GM19023 (cell line): ENCODE data around the gene ZDHHC19.
"Not testable (repeated sequence)": the region's sequence is repeated elsewhere in the genome, so short reads cannot be mapped to it uniquely, and the experiment has no call there.

Source experiments
- ATAC-seq: cut with Tn5 transposase; IDR thresholded peaks from one replicate; pipeline ENCODE4 v1.9.1; 2021; ENCODE audit warnings: mild to moderate bottlenecking, moderate library complexity; ENCODE audit not compliant: unreplicated experiment

ZDHHC19 gene

DNA sequence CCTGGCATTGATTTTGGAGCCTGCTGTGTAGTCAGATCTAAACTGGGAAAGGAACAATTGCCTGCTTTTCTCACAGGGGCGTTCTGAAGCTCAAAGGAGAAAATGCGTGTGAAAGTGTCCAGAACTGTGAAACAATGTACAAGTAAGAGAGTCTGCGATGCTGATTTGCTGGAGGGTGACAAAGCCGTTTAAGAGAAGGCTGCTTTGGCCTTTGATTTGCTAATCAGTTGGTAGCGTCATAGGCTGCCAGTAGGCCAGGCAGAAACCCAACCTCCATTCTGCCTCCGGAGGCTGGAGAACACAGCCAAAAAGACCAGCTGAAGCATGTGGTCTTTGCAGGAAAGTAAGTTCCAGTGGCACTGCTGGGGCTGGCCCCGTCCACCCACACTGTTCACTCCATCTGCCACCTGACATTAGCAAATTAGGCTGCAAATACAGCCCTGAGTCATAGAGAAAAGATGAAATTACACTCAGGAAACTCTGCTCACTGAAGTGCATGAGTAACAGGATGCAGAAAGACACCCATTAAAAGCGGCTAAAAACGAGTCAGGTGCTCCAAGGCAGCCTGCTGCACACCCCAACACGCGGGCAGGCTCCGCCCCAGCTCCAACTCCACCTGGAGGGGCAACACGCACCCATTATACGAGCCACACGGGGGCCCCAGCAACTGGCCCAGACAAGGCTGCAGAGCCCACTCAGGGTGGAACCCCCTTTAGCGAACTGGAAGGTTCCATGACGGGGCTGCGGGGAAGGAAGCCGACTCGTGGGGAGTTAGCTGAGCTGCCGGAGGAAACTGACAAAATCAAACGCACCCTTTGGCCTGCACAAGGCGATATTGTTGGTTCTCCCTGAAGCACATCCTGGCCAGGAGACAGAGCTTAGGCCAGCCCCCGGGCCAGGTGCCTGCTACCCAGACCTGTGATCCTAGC is 31.6 kb downstream of the ZDHHC19 start:
- ATAC-seq: peak; percentile 66

DNA sequence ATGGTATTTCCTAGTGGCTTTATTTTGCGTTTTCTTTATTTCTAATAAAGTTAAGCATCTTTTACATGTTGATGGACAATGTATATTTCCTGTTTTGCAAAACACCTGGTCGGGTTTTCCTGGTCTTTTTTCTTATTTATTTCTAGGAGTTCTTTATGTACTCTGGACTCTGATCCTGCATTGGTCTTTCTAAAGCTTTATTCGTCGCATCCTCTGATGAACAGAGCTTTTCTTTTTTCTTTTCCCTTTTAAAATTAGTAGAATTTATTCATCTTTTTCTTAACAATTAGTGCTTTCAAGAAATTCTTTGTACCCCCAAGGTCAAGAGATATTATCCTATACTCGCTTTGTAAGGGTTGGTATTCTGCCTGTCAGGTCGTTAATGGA is 32.2 kb downstream of the ZDHHC19 start:
- no peak for ATAC-seq

DNA sequence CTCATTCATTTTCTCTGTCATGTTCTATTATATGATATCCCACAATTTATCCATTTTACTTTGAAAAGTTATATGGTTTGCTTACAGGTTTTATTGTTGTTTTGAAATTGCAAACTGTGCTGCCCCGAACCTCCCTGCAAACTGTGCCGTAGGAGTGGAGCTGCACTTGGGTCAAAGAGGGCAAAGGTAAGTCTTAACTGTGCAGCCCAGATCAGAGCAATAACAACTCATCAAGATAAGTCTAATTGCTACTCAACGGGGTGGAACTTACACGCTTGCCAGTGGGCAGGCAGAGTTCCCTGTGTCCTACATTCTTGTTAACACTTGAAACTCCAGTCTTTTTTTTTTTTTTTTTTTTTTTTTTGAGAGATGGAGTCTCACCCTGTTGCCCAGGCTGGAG is 33.2 kb downstream of the ZDHHC19 start:
- ATAC-seq: no peak

DNA sequence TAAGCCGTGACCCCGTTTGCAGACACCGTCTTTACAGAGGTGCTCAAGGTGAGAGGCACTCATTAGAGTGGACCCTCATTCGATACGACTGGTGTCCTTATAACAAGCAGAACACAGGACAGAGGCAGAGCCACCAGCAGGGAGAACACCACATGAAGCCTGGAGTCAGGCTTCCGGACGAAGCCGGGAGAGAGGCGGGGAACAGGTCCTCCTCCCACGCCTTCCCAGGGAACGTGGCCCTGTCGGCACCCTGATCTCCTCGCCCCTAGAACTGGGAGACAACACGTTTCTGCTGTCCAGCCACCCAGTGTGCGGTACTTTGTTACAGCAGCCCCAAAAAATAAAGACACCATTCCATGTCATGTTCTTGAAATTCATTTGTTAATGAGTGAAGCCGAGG is 33.6 kb downstream of the ZDHHC19 start:
- ATAC-seq: no peak

DNA sequence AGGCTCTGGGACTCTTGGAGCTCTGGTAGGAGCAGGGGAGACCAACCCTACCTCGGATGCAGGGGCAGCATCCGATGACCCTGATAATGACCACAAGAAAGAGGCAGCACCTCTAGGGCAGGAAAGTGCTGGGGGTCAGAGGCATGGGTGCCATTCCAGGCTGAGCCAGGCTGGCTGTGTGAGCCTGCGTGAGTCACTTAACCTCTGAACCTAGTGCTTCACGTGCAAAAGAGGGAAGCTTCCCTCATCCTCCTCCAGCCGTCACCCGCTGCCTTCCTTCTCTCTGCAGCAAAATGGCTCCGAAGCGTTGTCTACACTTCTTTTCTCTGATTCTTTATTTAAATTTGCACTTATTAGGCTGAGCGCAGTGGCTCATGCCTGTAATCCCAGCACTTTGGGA is 35.5 kb downstream of the ZDHHC19 start:
- ATAC-seq: no peak

DNA sequence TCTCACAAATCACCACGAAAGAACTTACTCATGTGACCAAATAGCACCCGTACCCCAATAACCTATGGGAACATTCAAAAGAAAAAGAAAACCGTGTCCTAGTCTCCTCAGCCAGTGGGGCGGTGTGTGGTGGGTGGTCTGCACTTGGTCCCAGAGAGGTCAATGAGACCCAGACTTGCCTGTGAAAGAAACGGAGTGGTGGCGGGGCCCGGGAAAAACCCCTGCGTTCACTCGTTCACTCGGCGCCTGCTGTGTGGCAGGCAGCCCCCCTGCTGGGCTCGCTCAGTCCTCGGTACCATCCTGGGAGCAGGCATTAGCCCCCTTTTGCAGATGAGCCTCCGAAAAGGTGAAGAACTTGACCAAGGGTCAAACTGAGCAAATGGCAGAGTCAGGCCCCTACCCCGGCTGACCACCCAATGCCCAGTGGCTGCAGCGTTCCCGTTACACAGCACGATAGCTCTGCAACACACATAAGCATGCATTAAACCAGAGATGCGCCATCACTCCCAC is 36.0 kb downstream of the ZDHHC19 start:
- no peak for ATAC-seq

DNA sequence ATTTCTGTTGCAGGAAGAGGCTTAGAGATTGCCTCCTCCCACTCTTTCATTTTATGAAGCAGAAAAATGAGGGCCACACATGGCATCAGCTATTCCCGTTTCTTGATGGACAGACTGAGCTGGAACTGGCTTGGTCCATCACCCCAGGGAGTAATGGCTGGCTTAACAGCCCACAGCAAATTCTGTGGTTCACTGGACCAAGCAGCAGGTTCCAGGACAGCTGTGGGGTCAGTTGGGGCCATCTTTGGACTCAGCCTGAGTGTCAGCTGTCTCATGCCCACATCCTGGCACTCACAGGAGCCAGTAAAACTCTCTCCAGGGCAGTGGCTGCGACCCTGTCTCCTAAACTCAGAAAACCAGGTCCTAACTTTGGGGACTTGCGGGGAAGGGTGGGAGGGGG is 36.5 kb downstream of the ZDHHC19 start:
- ATAC-seq: no peak

DNA sequence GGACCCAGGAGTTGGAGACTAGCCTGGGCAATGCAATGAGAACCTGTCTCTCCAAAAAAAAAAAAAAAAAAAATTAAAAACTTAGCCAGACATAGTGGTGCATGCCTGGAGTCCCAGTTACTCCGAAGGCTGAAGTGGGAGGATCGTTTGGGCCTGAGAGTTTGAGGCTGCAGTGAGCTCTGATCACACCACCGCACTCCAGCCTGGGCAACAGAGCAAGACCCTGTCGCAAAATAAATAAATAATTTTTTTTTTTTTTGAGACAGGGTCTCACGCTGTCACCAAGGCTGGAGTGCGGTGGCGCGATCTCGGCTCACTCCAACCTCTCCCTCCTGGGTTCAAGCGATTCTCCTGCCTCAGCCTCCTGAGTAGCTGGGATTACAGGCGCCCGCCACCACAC is 40.9 kb downstream of the ZDHHC19 start:
- not testable (repeated sequence) for ATAC-seq

DNA sequence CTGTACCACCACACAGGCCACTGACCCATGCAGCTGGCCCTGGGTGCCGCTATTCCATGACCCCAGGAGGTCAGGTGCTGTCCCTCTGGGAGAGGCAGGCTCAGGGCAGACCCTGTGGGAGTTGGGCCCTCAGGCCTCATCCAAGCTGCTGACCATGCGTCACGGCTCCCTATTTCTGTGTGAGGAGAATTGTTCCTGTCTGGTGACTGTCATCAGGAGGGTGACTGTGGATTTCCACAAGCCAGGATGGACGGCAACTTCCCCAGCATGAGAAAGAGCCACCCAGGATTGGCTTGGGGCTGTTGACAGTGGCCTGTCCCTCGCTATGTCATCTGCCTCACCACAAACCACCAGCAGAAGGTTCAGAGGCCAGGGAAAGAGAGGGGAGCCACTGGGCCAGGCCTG is 41.4 kb downstream of the ZDHHC19 start:
- ATAC-seq: no peak

DNA sequence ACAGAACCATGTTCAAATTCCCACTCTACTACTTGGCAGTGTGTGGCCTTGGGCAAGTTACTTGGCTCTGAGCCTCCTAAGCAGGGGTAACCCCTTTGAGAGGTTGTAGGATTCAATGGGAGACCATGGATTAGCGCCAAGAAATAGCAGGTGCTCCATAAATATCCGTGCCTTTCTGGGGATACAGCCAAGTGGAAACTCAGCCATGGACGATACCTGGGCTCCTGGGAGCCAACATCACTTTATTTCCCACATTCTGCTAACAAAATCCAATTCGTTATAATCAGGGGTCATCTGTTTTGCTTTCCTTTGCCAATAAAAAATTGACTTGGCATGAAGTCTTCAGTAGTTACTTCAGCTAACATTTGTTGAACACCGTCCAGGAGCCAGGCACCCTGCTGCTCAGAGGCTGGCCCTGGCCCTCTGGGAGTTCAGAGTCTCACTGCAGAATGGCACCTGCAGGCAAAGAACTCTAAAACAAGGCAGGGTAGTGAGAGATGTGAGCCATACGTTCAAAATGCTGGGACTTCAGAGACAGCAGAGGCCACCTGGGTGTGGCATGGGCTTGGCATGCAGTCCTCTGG is 42.3 kb downstream of the ZDHHC19 start:
- ATAC-seq: no peak

DNA sequence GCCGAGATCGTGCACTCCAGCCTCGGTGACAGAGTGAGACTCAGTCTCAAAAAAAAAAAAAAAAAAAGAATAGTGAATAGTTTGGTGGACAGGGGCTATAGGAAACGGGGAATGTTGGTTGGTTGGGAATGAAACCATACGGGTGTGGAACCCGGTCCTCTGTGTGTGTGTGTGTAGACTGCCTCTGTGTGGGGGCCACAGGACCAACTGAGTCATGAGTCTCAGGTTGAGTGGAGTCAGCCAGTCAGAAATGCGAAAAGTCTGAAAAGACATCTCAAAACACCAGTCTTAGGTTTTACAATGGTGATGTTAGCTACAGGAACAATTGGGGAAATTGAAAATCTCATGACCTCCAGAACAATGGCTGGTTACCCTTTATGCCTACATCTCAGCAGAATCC is 44.5 kb downstream of the ZDHHC19 start:
- no peak for ATAC-seq

DNA sequence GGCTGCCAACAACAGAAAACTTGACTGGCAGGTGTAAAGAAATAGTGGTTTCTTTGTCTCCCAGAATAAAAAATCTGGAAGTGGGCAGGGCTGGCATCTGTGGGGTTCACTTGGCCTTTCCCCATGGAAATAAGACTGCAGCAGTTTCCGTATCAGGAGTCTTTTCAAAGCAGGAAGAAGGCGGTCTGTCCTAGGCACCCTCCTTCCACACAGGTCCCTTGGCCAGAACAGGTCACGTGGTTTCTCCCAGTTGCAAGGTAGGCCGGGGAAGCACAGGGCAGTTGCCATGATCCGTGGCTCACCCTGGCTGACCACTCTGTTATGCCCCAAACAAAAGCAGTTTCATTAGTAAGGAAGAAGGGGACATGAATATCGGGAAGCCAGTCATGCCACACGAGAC is 45.4 kb downstream of the ZDHHC19 start:
- no peak for ATAC-seq

DNA sequence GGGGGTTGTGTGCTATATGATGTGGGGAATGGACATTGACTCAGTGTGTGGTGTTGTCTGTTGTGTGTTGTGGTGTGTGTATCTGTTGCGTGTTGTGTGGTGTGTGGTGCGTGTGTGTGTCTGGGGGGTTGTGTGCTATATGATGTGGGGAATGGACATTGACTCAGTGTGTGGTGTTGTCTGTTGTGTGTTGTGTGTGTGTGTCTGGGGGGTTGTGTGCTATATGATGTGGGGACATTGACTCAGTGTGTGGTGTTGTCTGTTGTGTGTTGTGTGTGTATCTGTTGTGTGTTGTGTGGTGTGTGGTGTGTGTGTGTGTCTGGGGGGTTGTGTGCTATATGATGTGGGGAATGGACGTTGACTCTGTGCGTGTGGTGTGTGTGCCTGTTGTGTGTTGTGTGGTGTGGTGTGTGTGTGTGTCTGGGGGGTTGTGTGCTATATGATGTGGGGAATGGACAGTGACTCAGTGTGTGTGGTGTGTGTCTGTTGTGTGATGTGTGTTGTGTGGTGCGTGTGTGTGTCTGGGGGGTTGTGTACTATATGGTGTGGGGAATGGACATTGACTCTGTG is 46.1 kb downstream of the ZDHHC19 start:
- not testable (repeated sequence) for ATAC-seq

DNA sequence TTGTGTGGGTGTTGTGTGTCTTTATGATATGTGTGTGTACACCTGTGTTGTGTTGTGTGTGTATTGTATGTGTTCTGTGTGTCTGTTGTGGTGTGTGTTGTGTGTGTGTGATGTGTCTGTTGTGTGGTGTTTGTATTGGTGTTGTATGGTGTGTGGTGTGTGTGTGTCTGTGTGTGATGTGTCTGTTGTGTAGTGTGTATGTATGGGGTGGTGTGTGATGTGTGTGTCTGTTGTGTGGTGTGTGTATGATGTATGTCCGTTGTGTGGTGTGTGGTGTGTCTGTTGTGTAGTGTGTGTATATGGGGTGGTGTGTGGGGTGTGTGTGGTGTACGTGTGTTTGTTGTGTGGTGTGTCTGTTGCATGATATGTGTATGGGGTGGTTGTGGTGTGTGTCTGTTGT is 46.6 kb downstream of the ZDHHC19 start:
- ATAC-seq: no peak

DNA sequence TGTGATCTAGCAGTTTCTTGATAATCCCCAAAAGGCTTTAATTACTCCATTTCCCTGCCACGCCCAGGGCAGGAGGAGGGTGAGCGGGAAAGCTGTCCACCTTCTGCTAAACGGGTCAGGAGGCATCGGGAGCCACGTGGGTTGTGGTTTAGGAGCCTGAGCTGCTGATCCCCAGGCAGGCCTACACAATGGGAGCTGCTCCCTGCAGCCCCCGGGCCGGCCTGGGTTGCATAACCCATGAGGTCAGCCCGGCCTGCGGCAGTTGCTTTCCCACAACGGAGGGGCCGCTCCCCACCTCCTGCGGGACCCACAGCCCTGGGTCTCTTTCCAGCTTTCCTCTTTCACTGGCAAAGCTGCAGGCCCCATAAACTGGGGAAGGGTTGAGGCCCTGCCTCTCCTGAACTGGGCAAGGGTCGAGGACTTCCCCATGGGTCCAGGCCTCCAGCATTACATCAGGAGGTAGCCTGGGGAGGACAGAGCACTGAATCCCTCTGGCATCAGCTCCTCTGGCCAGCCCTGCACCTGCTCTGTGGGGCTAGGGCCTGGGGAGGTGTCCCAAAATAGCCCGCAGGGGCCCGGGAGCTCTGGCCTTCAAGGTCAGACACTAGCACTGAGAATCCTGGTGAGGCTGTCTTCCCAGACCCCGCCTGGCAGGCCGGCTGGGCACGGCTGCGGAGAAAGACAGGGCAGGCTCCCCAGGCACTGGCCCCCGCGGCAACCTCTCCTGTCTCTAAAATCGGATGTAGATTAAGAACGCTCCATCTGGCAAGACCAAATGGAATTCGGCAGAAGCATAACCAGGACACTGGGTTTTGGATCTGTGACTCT is 47.3 kb downstream of the ZDHHC19 start:
- no peak for ATAC-seq

DNA sequence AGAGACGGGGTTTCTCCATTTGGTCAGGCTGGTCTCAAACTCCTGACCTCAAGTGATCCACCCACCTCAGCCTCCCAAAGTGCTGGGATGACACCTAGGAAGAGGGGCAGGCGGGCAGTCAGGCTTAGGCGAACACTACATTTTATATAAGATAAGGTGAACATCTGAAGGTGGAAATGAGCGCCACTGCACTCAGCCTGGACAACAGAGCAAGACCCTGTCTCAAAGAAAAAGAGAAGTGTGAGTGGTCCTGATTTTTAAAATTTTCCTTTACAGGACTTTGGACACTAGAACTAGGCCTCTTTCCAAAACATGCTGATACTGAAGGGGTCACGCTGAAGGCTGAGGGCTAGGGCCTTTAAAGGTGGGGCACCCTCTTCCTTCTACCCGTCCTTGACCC is 48.0 kb downstream of the ZDHHC19 start:
- no peak for ATAC-seq

DNA sequence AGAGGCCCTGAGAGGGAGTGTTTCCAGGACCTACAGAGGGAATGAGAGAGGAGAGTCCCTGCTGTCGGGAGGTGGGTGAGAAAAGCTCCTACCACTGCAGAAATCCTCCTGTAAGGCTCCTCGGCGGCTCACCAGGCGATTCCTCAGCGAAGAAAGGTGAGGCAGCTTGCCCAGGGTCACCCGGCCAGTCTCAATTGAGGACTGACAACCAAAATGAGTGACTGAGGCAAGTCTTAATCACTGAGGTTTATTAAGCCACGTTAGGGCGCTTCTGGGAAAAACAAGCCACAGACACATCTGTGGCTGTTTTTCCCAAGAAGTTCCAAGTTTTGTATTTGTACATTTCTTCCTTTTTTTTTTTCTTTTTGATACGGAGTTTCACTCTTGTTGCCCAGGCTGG is 48.5 kb downstream of the ZDHHC19 start:
- no peak for ATAC-seq

DNA sequence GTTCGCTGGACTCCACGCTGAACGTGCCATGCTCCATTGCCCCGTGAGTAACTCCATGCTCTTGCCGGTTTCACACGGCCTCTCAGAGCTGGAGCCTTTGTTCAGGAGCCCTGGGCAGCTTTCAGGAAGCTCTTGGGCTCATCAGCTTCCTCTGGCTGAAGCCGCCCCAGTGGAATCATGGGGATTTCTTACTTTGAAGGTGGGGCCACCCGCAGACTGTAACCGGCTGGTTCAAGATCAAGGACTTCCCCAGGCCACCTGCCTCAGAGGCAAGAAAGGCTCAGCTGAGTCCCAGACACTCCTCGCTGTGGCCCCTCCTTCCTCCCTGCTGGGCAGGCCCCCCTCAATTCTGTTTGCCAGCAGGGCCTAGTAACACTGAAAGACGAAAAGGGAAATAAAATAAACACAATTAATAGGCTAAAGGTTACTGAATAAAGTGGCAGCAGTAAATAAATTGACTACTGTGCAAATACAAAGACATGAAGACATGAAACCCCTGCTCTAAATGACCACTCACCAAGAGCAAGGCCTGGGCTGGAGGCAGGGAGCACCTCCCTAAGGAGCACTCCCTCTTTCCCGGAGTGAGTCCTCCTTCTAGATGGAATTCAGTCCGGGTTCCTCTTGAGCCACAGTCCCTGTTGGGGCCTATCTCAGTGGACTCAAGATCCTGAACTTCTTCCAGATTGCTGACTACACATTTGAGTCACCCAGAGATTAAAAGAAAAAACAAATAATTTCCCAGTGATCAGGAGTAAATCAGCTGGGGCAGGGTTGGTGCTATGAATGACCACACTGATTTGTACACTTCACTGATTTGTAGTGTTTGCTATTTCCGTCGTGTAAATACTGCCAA is 51.0 kb downstream of the ZDHHC19 start:
- peak; percentile 97 for ATAC-seq

DNA sequence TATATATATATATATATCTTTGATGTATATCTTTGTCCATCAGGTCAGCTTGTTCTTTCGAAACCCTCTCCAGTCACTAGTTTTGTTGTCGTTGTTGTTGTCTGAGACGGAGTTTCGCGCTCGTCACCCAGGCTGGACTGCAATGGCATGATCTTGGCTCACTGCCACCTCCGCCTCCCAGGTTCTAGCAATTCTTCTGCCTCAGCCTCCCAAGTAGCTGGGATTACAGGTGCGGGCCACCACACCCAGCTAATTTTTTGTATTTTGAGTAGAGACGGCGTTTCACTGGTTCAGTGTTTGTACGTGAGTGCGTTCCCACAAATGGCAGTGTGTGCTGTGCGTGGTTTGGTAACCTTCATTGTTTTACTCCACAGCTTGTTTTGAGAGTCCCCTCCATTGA is 51.7 kb downstream of the ZDHHC19 start:
- ATAC-seq: no peak

DNA sequence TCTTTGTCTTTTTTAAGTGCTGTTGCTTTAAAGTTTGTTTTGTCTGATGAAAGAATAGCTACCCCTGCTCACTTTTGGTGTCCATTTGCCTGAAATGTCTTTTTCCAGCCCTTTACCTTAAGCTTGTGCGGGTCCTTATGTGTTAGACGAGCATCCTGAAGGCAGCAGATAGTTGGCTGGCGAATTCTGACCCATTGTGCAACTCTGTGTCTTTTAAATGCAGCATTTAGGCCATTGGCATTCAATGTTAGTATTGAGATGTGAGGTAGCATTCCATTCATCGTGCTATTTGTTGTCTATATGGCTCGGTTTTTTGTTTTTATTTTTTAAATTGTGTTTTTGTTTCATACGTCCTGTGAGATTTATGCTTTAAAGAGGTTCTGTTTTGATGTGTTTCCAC is 55.0 kb downstream of the ZDHHC19 start:
- ATAC-seq: no peak
